AG04450 (cell line): Measurements from ENCODE around the gene EEF1G. TPM values are rescaled to one million over a fixed set of nuclear protein-coding genes. Genes with fewer than 3 reads are reported as not detected.
"Not testable (repeated sequence)": the region's sequence is repeated elsewhere in the genome, so short reads cannot be mapped to it uniquely, and the experiment has no call there.

Experiments
- CTCF ChIA-PET: fragments of 300-600, 350-600 bp; formaldehyde crosslinking; extraction: SDS; loops from one replicate; lab custom pipeline; 2022; ENCODE audit warnings: antibody characterized with exemption, inconsistent platforms; lab: Charles Lee
- POLR2A ChIA-PET: fragments of 350-600 bp; formaldehyde crosslinking; extraction: SDS; loops from one replicate; lab custom pipeline; 2021; ENCODE audit warnings: antibody characterized with exemption, inconsistent platforms; lab: Yijun Ruan, JAX
- DNase-seq: peaks from one replicate; pipeline ENCODE4 v3.0.0-alpha.2; 2011; ENCODE audit warnings: low read depth, low spot score
- H3K27ac ChIP-seq: one replicate; pipeline ENCODE4 v1.5.1; 2012; ENCODE audit warnings: low read depth, low read length, control low read depth
- H3K27me3 ChIP-seq: one replicate; pipeline ENCODE4 v1.6.0; 2012; ENCODE audit warnings: low read length; ENCODE audit not compliant: control insufficient read depth, insufficient read depth
- H3K4me3 ChIP-seq: 2 replicates; pipeline ENCODE4 v1.5.1; 2011; ENCODE audit warnings: mild to moderate bottlenecking, low read depth, low read length, control low read depth
- H3K9me3 ChIP-seq: 2 replicates; pipeline ENCODE4 v1.5.1; 2012; ENCODE audit warnings: low read length; ENCODE audit not compliant: control insufficient read depth, insufficient read depth
- polyA minus RNA-seq: library from RNA; depleted of rRNA, polyadenylated mRNA; stranded (reverse); fragments of >200 nt; gene quantifications from 2 replicates; pipeline ENCODE4 v1.2.3, GENCODE V29; 2011; rRNA and poly(A)+ RNA removed
- polyA plus RNA-seq: library from polyadenylated mRNA; depleted of rRNA; stranded (reverse); fragments of >200 nt; gene quantifications from 2 replicates; pipeline ENCODE4 v1.2.3, GENCODE V29; 2011; rRNA removed
- TF ChIP-seq, protein P1 (sequence below): IDR thresholded peaks from 2 replicates; pipeline ENCODE4 v1.5.1; 2011; ENCODE audit warnings: low read depth, low read length, control low read depth, inconsistent platforms

EEF1G gene
- 2,186 and 2,474 TPM in 2 replicates for polyA plus RNA-seq
- 1,515 and 1,839 TPM in 2 replicates for polyA minus RNA-seq

- ChIA-PET POLR2A (interaction anchor here (0.5 to 3.7 kb wide), 35 partner anchors 8 to 267 kb away, joined by 3 to 67 read pairs (median 6); partner anchors contain the start of genes AHNAK, B3GAT3, C11orf98 and CSKMT), CTCF (interaction anchor here (0.6 to 2.7 kb wide), 8 partner anchors 13 to 213 kb away, joined by 3 to 14 read pairs (median 6); partner anchors contain the start of gene MTA2)
- H3K27me3 ChIP-seq: no peaks in the 10 kb centered on the region
- no peaks in the 10 kb centered on the region; the same call in 1 of the 2 replicates for H3K9me3 ChIP-seq
- peak within 1 kb of the TSS; percentile 98 for H3K27ac ChIP-seq
- DNase-seq: peak; percentile 100
- TF ChIP-seq, protein P1, sequence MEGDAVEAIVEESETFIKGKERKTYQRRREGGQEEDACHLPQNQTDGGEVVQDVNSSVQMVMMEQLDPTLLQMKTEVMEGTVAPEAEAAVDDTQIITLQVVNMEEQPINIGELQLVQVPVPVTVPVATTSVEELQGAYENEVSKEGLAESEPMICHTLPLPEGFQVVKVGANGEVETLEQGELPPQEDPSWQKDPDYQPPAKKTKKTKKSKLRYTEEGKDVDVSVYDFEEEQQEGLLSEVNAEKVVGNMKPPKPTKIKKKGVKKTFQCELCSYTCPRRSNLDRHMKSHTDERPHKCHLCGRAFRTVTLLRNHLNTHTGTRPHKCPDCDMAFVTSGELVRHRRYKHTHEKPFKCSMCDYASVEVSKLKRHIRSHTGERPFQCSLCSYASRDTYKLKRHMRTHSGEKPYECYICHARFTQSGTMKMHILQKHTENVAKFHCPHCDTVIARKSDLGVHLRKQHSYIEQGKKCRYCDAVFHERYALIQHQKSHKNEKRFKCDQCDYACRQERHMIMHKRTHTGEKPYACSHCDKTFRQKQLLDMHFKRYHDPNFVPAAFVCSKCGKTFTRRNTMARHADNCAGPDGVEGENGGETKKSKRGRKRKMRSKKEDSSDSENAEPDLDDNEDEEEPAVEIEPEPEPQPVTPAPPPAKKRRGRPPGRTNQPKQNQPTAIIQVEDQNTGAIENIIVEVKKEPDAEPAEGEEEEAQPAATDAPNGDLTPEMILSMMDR: no peak
- H3K4me3 ChIP-seq: peak within 1 kb of the TSS; percentile 92
Measured at GRCh38 chr11:62573592-62574362, at the start of gene EEF1G. Gene EEF1G, minus strand, starts transcription at chr11:62573891. Its CDS starts 49 bp downstream, at chr11:62573842.

GRCh38 chr11:62622476-62623089 lies 48.9 kb upstream of the EEF1G start:
- CTCF ChIA-PET: interaction anchor here (0.6 to 1.8 kb wide), 3 partner anchors 11 to 228 kb away, joined by 3 to 8 read pairs (median 7); no protein-coding TSS in a partner anchor
- DNase-seq: no peak
- TF ChIP-seq, protein P1: no peak
- Histone ChIP-seq H3K27me3 (no peaks in the 10 kb centered on the region), H3K9me3 (no peaks in the 10 kb centered on the region), H3K27ac (peak overlapping the region; percentile 97), H3K4me3 (peak overlapping the region; percentile 41)
- POLR2A ChIA-PET: interaction anchor here (0.8 to 2.9 kb wide), 12 partner anchors 9 to 228 kb away, joined by 3 to 23 read pairs (median 6); partner anchors contain the start of genes C11orf98, CSKMT, GANAB and MTA2

- no peaks in the 10 kb centered on the region for H3K9me3 ChIP-seq
- ChIA-PET POLR2A (interaction anchor here (0.6 to 2.9 kb wide), 22 partner anchors 9 to 227 kb away, joined by 3 to 23 read pairs (median 5); partner anchors contain the start of genes AHNAK, C11orf98, CSKMT and EEF1G), CTCF (interaction anchor here (0.6 to 1.8 kb wide), 7 partner anchors 10 to 227 kb away, joined by 3 to 8 read pairs (median 6); no protein-coding TSS in a partner anchor)
- H3K27me3 ChIP-seq: no peaks in the 10 kb centered on the region
- peak within 1 kb of the TSS; percentile 97 for H3K27ac ChIP-seq
- DNase-seq: peak; percentile 96
- TF ChIP-seq, protein P1: peak; percentile 13; the same call in 1 of the 2 replicates
- peak within 1 kb of the TSS; percentile 86 for H3K4me3 ChIP-seq
Measured at GRCh38 chr11:62621567-62622470, 48.1 kb upstream of the EEF1G start, which contains the start of gene B3GAT3. Gene B3GAT3, minus strand, starts transcription at chr11:62621986. Its CDS starts 39 bp downstream, at chr11:62621947.

DNA sequence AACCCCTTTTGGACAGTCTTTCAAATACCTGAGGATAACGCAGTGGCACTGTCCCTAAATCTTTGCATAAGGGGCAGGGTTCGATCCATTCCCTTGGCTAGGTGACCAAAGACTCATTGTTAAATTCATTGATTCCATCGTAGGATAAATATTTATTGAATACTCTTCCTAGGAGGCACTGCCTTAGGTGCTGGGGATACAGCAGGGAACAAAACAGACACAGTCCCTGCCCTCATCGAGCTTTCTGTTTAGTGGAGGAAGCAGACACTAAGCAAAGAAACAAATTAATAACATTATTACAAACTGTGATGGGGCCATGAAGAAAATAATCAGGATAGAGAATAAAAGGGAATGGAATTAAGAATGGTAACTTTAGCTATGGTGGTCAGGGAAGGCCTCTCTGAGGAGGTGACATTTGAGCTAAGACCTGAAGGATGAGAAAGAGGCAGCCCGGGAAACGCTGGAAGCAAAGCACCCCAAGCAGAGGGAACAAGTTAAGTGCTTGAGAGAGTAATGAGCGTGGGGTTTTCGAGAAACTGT lies 47.4 kb upstream of the EEF1G start:
- Histone ChIP-seq H3K9me3 (no peaks in the 10 kb centered on the region), H3K27ac (peak overlapping the region; percentile 78), H3K27me3 (no peaks in the 10 kb centered on the region), H3K4me3 (peak overlapping the region; percentile 86)
- CTCF ChIA-PET: interaction anchor here (1.1 to 1.8 kb wide), 5 partner anchors 9 to 226 kb away, joined by 5 to 8 read pairs (median 6); no protein-coding TSS in a partner anchor
- TF ChIP-seq, protein P1: no peak
- no peak for DNase-seq
- POLR2A ChIA-PET: interaction anchor here (0.5 to 2.9 kb wide), 16 partner anchors 8 to 220 kb away, joined by 3 to 23 read pairs (median 6); partner anchors contain the start of genes C11orf98, CSKMT, EEF1G and EML3

- H3K27me3 ChIP-seq, POLR2A ChIA-PET, DNase-seq, CTCF ChIA-PET, H3K9me3 ChIP-seq, H3K4me3 ChIP-seq, H3K27ac ChIP-seq: not testable (repeated sequence)
Measured at GRCh38 chr11:62616957-62617356, 43.3 kb upstream of the EEF1G start.
